ENCODE results near the gene HCRT. TPM values are rescaled to one million over a fixed set of nuclear protein-coding genes. Genes with fewer than 3 reads are reported as not detected.

Gene HCRT
- total and polyA plus RNA-seq, 2 of the 8 experiments (the other 6 are each of a cell fraction or from before 2014, with no cell fraction given) = not detected

DNA sequence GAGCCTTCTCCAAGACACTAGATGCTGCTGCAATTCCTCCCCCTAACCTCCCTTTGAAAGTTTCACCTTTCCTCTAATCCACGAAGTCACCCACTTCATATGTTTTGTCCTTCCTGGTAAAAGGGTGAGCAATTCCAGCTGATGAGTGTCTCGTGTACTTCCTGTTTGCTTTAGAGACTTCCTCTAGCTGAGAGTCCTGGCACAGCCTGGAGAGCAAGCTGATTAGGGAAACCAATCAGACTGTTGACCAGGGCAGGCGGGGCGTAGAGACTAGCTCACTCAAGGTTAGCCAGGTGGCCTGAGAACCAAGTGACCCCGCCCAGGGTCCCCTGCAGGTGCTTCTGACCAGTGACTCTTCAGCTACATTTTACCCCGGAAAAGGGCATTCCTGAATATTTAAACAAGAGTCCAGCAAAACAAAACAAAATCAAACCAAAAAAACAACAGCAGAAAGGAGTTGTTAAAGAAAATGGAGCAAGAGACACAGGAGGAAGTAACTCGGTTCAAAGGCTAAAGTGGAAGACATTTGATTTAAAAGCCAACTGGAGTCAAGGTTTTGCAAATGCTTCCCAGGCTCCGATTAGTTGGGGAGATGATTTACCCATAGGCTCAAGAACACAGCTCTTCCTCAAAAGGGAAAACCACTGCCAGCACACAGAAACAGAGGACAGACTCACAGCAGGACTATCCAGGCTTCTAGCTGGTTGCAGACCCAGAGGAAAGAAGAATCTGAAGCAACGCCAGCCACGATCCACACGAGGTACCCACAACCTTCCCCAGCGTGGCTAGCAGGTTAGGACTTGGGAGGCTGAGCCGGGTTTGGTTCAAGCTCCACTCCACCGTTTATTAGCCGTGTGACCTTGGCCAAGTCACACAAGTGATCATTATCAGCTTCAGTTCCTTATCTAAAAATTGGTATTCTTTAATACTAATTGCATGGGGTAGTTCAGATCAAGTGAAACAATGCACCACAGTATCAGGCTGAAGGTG lies 49.3 kb downstream of the HCRT start:
- peaks cover 3% of the 10 kb centered on the region; the same call in 1 of the 2 replicates for H3K23me2 ChIP-seq (ENCODE audit: low read depth, low read length)
- no peak overlapping the region for H3K4me3 ChIP-seq (ENCODE audit: extremely low read depth in 1 of 4, insufficient read depth in 2 of 4, low read depth in 3 of 4, low read length in 4 of 4)
- FAIRE-seq = no peak
- POLR2A ChIA-PET (ENCODE audit: partially characterized antibody) = interaction anchor here (1.1 to 1.8 kb wide), 4 partner anchors 11 to 16 kb away, joined by 3 to 7 read pairs (median 4); partner anchors contain the start of gene KAT2A
- DNase-seq (ENCODE audit: low read depth in 1 of 2, low spot score in 2 of 2) = no peak
- H4K5ac ChIP-seq (ENCODE audit: insufficient read length, low read depth, low read length) = no peak overlapping the region
- H4K91ac ChIP-seq (replicated peaks; ENCODE audit: insufficient read length, low read length) = no peak overlapping the region
- WGBS, 2 experiments (ENCODE audit: extremely low coverage in 1 of 2, insufficient coverage in 1 of 2, insufficient read length in 1 of 2, insufficient replicate concordance in 2 of 2, low coverage in 1 of 2, low lambda C conversion rate in 2 of 2, missing lambda C conversion rate in 1 of 2) = 88% methylated on average over 15 of the region's 15 CpGs; no CpG with 5 or more reads in 1 of the 2 experiments
- H3K18ac ChIP-seq (ENCODE audit: extremely low read depth, low read length) = no peak overlapping the region
- no peak overlapping the region; a peak in 1 of 4 replicates for H3K4me2 ChIP-seq (ENCODE audit: insufficient read depth in 1 of 2, low read depth in 2 of 2, low read length in 2 of 2)
- peaks cover 16% of the 10 kb centered on the region for H3K79me1 ChIP-seq (ENCODE audit: low read depth, low read length)
- no peak overlapping the region for H2BK5ac ChIP-seq (ENCODE audit: low read depth, low read length)
- H4K20me1 ChIP-seq (replicated peaks in 1 of 2; ENCODE audit: control insufficient read depth in 1 of 2, insufficient read depth in 2 of 2, low read length in 2 of 2) = peaks cover 2 to 16% of the 10 kb centered on the region in 2 experiments
- H3K4ac ChIP-seq (replicated peaks; ENCODE audit: insufficient read length, low read depth, low read length) = no peak overlapping the region
- no peak overlapping the region for H2BK12ac ChIP-seq (ENCODE audit: low read depth, low read length)
- peaks cover 0 to 6% (median under 1%) of the 10 kb centered on the region in 4 experiments; a peak in 3 of 7 replicates for H3K4me1 ChIP-seq (replicated peaks in 1 of 4; ENCODE audit: control insufficient read depth in 3 of 4, insufficient read depth in 4 of 4, low read length in 3 of 4)
- no peak overlapping the region for H2BK20ac ChIP-seq (ENCODE audit: low read length)
- H4K8ac ChIP-seq (ENCODE audit: extremely low read depth, insufficient read depth, low read length) = no peak overlapping the region
- no peaks in the 10 kb centered on the region for H3K27me3 ChIP-seq (replicated peaks in 1 of 4; ENCODE audit: control insufficient read depth in 3 of 4, extremely low read depth in 1 of 4, insufficient read depth in 3 of 4, low read length in 3 of 4)
- no peak overlapping the region for H2BK15ac ChIP-seq (ENCODE audit: low read length)
- no peak overlapping the region for H3K14ac ChIP-seq (ENCODE audit: insufficient read length)
- H3K9ac ChIP-seq (replicated peaks in 1 of 4; ENCODE audit: extremely low read depth in 1 of 4, low read depth in 3 of 4, low read length in 3 of 4) = no peak overlapping the region
- no peak overlapping the region for H2BK120ac ChIP-seq (replicated peaks; ENCODE audit: low read depth, low read length)
- no peak overlapping the region for H3K56ac ChIP-seq (replicated peaks; ENCODE audit: insufficient read length, low read depth, low read length)
- CTCF ChIA-PET (ENCODE audit: partially characterized antibody) = interaction anchor here (0.6 to 11.7 kb wide), 15 partner anchors 9 to 381 kb away, joined by 3 to 97 read pairs (median 4); partner anchors contain the start of genes HSPB9, KAT2A and NKIRAS2
- no peak overlapping the region for H2AFZ ChIP-seq (ENCODE audit: low read length)
- no peak overlapping the region for H2AK5ac ChIP-seq (ENCODE audit: low read depth, low read length)
- peaks cover 0 to 57% of the 10 kb centered on the region in 2 experiments; a peak in 2 of 4 replicates for H3K79me2 ChIP-seq (ENCODE audit: control insufficient read depth in 1 of 2, insufficient read depth in 2 of 2, low read length in 2 of 2)
- no peak overlapping the region for H3K23ac ChIP-seq (ENCODE audit: insufficient read length)
- no peaks in the 10 kb centered on the region for H3K9me3 ChIP-seq (ENCODE audit: insufficient read depth in 2 of 2, low read depth in 1 of 2, low read length in 1 of 2)
- H3K27ac ChIP-seq (ENCODE audit: low read depth, low read length) = no peak overlapping the region
- H3K36me3 ChIP-seq (ENCODE audit: control insufficient read depth in 2 of 4, insufficient read depth in 4 of 4, low read length in 3 of 4) = peaks cover 0 to 6% (median 0%) of the 10 kb centered on the region in 4 experiments; a peak in 1 of 8 replicates
- no peak for TF ChIP-seq KDM5A (IDR thresholded peaks at IDR 0.05; ENCODE audit: low read length)
- TF ChIP-seq BACH1 (IDR thresholded peaks at IDR 0.05; ENCODE audit: low read length) = no peak
- TF ChIP-seq POLR2AphosphoS5 (IDR thresholded peaks at IDR 0.05; ENCODE audit: low read depth, low read length) = no peak
- no peak for TF ChIP-seq EGR1 (IDR thresholded peaks at IDR 0.05; ENCODE audit: borderline replicate concordance, low read depth, low read length)
- no peak for TF ChIP-seq CHD2 (IDR thresholded peaks at IDR 0.05; ENCODE audit: low read length)
- TF ChIP-seq SAP30 (IDR thresholded peaks at IDR 0.05; ENCODE audit: insufficient read depth, insufficient replicate concordance, low read length) = no peak
- TF ChIP-seq NANOG (IDR thresholded peaks at IDR 0.05; ENCODE audit: insufficient read depth, low read depth, low read length, poor library complexity, severe bottlenecking) = no peak
- TF ChIP-seq SIX5 (IDR thresholded peaks at IDR 0.05; ENCODE audit: low read depth, low read length) = no peak
- TF ChIP-seq CHD1 (IDR thresholded peaks at IDR 0.05; ENCODE audit: low read depth, low read length) = no peak
- no peak for TF ChIP-seq TCF12 (IDR thresholded peaks at IDR 0.05; ENCODE audit: low read depth, low read length)
- TF ChIP-seq CTBP2 (IDR thresholded peaks at IDR 0.05; ENCODE audit: borderline replicate concordance, insufficient read depth, insufficient read length, low read length) = no peak
- TF ChIP-seq TAF1 (IDR thresholded peaks at IDR 0.05; ENCODE audit: low read depth, low read length) = no peak

All from H1 (cell line).